IMR-90 (cell line): ENCODE results near the gene RPL27A. TPM values are rescaled to one million over a fixed set of nuclear protein-coding genes. Genes with fewer than 3 reads are reported as not detected.

Source experiments
- ATAC-seq: fragments of 200-7000 bp; cut with Tn5 transposase; 2 replicates; pipeline ENCODE4 v1.9.1; 2020; ENCODE audit warnings: low read depth, mild to moderate bottlenecking, moderate library complexity
- BruUV-seq: library from RNA; stranded (reverse); fragments of 400-500 nt; replicated peaks from 2 replicates; lab custom pipeline; 2021; lab: Mats Ljungman, UMichigan
- CTCF ChIA-PET: fragments of 300-600 bp; formaldehyde crosslinking; extraction: SDS; loops from one replicate; lab custom pipeline; 2021; ENCODE audit warnings: antibody characterized with exemption; lab: Yijun Ruan, JAX
- POLR2A ChIA-PET: fragments of 300-600 bp; sonication (Branson Sonifier 250); formaldehyde crosslinking; loops from one replicate; lab custom pipeline; 2022; ENCODE audit warnings: antibody characterized with exemption; ENCODE audit not compliant: unreplicated experiment; lab: Charles Lee
- DNase-seq: peaks from one replicate; pipeline ENCODE4 v3.0.0; 2013
- H2AFZ ChIP-seq: replicated peaks from 2 replicates; pipeline ENCODE3; 2013; ENCODE audit warnings: low read length, mild to moderate bottlenecking; ENCODE audit not compliant: poor library complexity
- H2AK5ac ChIP-seq: 2 replicates; pipeline ENCODE4 v1.6.1; 2013; ENCODE audit warnings: low read depth, low read length, inconsistent platforms
- H2AK9ac ChIP-seq: replicated peaks from 2 replicates; pipeline ENCODE3; 2013; ENCODE audit warnings: mild to moderate bottlenecking, low read depth, low read length, moderate library complexity; ENCODE audit not compliant: poor library complexity
- H2BK120ac ChIP-seq: 2 replicates; pipeline ENCODE4 v1.6.1; 2013; ENCODE audit warnings: low read depth, low read length, inconsistent platforms
- H2BK15ac ChIP-seq: 3 replicates; pipeline ENCODE4 v1.6.1; 2013; ENCODE audit warnings: low read depth, low read length, inconsistent platforms
- H2BK20ac ChIP-seq: 2 replicates; pipeline ENCODE4 v1.6.1; 2013; ENCODE audit warnings: low read depth, mild to moderate bottlenecking, inconsistent platforms, low read length, moderate library complexity
- H2BK5ac ChIP-seq: 2 replicates; pipeline ENCODE4 v1.6.1; 2013; ENCODE audit warnings: mild to moderate bottlenecking, low read depth, low read length, inconsistent platforms; ENCODE audit not compliant: poor library complexity, severe bottlenecking
- H3K14ac ChIP-seq: replicated peaks from 2 replicates; pipeline ENCODE4 v1.6.1; 2013; ENCODE audit warnings: low read depth, low read length, inconsistent platforms
- H3K18ac ChIP-seq: 2 replicates; pipeline ENCODE4 v1.6.1; 2013; ENCODE audit warnings: low read depth, low read length, control low read depth
- H3K23ac ChIP-seq: 2 replicates; pipeline ENCODE4 v1.6.1; 2013; ENCODE audit warnings: low read depth, low read length, inconsistent platforms
- H3K27ac ChIP-seq: 2 replicates; pipeline ENCODE4 v1.5.1; 2013; ENCODE audit warnings: mild to moderate bottlenecking, control low read depth, low read length; ENCODE audit not compliant: insufficient read depth
- H3K27me3 ChIP-seq: 2 replicates; pipeline ENCODE4 v1.6.1; 2013; ENCODE audit warnings: low read length; ENCODE audit not compliant: control insufficient read depth, insufficient read depth
- H3K36me3 ChIP-seq: 2 replicates; pipeline ENCODE4 v1.6.1; 2013; ENCODE audit warnings: low read length, mixed read lengths; ENCODE audit not compliant: control insufficient read depth, insufficient read depth
- H3K4ac ChIP-seq: 2 replicates; pipeline ENCODE4 v1.6.1; 2013; ENCODE audit warnings: low read depth, low read length, inconsistent platforms
- H3K4me1 ChIP-seq: 2 replicates; pipeline ENCODE4 v1.6.1; 2013; ENCODE audit warnings: low read length, mixed read lengths; ENCODE audit not compliant: control insufficient read depth, insufficient read depth
- H3K4me2 ChIP-seq: 2 replicates; pipeline ENCODE4 v1.6.1; 2013; ENCODE audit warnings: low read depth, mild to moderate bottlenecking, control low read depth, low read length, moderate library complexity
- H3K4me3 ChIP-seq: 2 replicates; pipeline ENCODE4 v1.5.1; 2013; ENCODE audit warnings: low read depth, mild to moderate bottlenecking, control low read depth, low read length, moderate library complexity; ENCODE audit not compliant: insufficient read depth
- H3K56ac ChIP-seq: 2 replicates; pipeline ENCODE4 v1.6.1; 2013; ENCODE audit warnings: low read length, inconsistent platforms; ENCODE audit not compliant: insufficient read depth; ENCODE audit errors: extremely low read depth
- H3K79me1 ChIP-seq, 2 experiments: 2 replicates each; pipeline ENCODE4 v1.6.1; 2013; ENCODE audit warnings: low read length in 2 of 2, inconsistent platforms in 1 of 2, low read depth in 1 of 2
- H3K9ac ChIP-seq: 2 replicates; pipeline ENCODE4 v1.6.1; 2013; ENCODE audit warnings: low read depth, low read length, control low read depth
- H3K9me1 ChIP-seq: 2 replicates; pipeline ENCODE4 v1.6.1; 2013; ENCODE audit warnings: low read length, inconsistent platforms; ENCODE audit not compliant: insufficient read depth
- H3K9me3 ChIP-seq: 2 replicates; pipeline ENCODE4 v1.6.1; 2013; ENCODE audit warnings: low read length; ENCODE audit not compliant: control insufficient read depth, insufficient read depth
- H4K20me1 ChIP-seq: 2 replicates; pipeline ENCODE4 v1.6.1; 2013; ENCODE audit warnings: low read length, inconsistent platforms; ENCODE audit not compliant: insufficient read depth
- H4K5ac ChIP-seq: 2 replicates; pipeline ENCODE4 v1.6.1; 2013; ENCODE audit warnings: mild to moderate bottlenecking, low read depth, low read length, control low read depth
- H4K8ac ChIP-seq, 2 experiments: 2 replicates each; pipeline ENCODE4 v1.6.1; 2013; ENCODE audit warnings: low read depth in 2 of 2, low read length in 2 of 2, control low read depth in 1 of 2, inconsistent platforms in 1 of 2
- H4K91ac ChIP-seq: 2 replicates; pipeline ENCODE4 v1.6.1; 2013; ENCODE audit warnings: low read depth, low read length, inconsistent platforms; ENCODE audit not compliant: insufficient read depth
- CHD1 ChIP-seq: IDR thresholded peaks from 2 replicates; pipeline ENCODE4 v1.6.1; 2012; ENCODE audit warnings: low read depth, low read length, improper control_type of control experiment
- CTCF ChIP-seq: conservative IDR thresholded peaks from 2 replicates; pipeline ENCODE4 v1.5.1; 2012; ENCODE audit warnings: mild to moderate bottlenecking, low read depth, low read length, improper control_type of control experiment
- FOS ChIP-seq: fragments of 150-350 bp; IDR thresholded peaks from 2 replicates; pipeline ENCODE4 v1.6.1; 2016; ENCODE audit warnings: low read depth, low read length
- MAFK ChIP-seq: IDR thresholded peaks from 2 replicates; pipeline ENCODE4 v1.6.1; 2012; ENCODE audit warnings: low read depth, low read length, improper control_type of control experiment
- MAZ ChIP-seq: IDR thresholded peaks from 2 replicates; pipeline ENCODE4 v1.6.1; 2012; ENCODE audit warnings: low read depth, mild to moderate bottlenecking, low read length, improper control_type of control experiment, moderate library complexity, borderline replicate concordance
- NFE2L2 ChIP-seq: fragments of 150-350 bp; IDR thresholded peaks from 2 replicates; pipeline ENCODE4 v1.6.1; 2016; ENCODE audit warnings: low read depth, mild to moderate bottlenecking, low read length
- RAD21 ChIP-seq: IDR thresholded peaks from 2 replicates; pipeline ENCODE4 v1.6.1; 2012; ENCODE audit warnings: low read length, improper control_type of control experiment
- RFX5 ChIP-seq: IDR thresholded peaks from 2 replicates; pipeline ENCODE4 v1.8.0; 2012; ENCODE audit warnings: low read depth, mild to moderate bottlenecking, low read length, moderate library complexity
- USF2 ChIP-seq: fragments of 150-350 bp; IDR thresholded peaks from 2 replicates; pipeline ENCODE4 v1.6.1; 2017; ENCODE audit warnings: mild to moderate bottlenecking, antibody characterized with exemption, low read length, low read depth
- WGBS, 2 experiments: methylation state at CpG; one replicate each; pipeline versions ENCODE4 v1.1.5 to v1.1.7; 2013; ENCODE audit warnings: missing lambda C conversion rate in 2 of 2; ENCODE audit not compliant: insufficient read length in 1 of 2; ENCODE audit errors: extremely low coverage in 2 of 2; 5-methylcytosine and 5-hydroxymethylcytosine counted together
- dilution Hi-C: fragments of 300-500 bp; cut with HindIII; formaldehyde crosslinking; loops from one replicate; pipeline ENCODE4 v1.14.3; 2018; ENCODE audit warnings: low sequenced_read_pairs; ENCODE audit not compliant: unreplicated experiment
- in situ Hi-C: fragments of 300-500 bp; cut with MboI; formaldehyde crosslinking; loops from 3 replicates; pipeline ENCODE4 v1.14.3; 2019; ENCODE audit warnings: low sequenced_read_pairs, inconsistent platforms, mixed read lengths
- intact Hi-C: fragments of 100-400 bp; cut with micrococcal nuclease; formaldehyde crosslinking; loops from 2 replicates; pipeline ENCODE4 v1.10.0; 2022
- polyA plus RNA-seq, 3 experiments: library from polyadenylated mRNA; depleted of rRNA; stranded (reverse); fragments of >200 nt; gene quantifications; 2 replicates each; pipeline ENCODE4 v1.2.3, GENCODE V29; 2012; ENCODE audit warnings: low replicate concordance in 1 of 3
- total RNA-seq: library from RNA; depleted of rRNA; stranded (reverse); fragments of >200 nt; gene quantifications from 2 replicates; pipeline ENCODE4 v1.2.3, GENCODE V29; 2012

The RPL27A gene
- total and polyA plus RNA-seq, 2 of the 4 experiments (the other 2 are of a cell fraction): 786 to 849 TPM

GRCh38 chr11:8640267-8640906, 42.2 kb upstream of the RPL27A start:
- Histone ChIP-seq H3K4me2 (no peak overlapping the region), H3K9me3 (no peaks in the 10 kb centered on the region; the same call in 1 of the 2 replicates), H2AK5ac (no peak overlapping the region), H3K9me1 (peaks cover 9% of the 10 kb centered on the region), H3K14ac (no peak overlapping the region), H2AFZ (no peak overlapping the region), H4K8ac (no peak overlapping the region), H2BK120ac (no peak overlapping the region), H2AK9ac (no peak overlapping the region), H3K4me1 (peaks cover 2% of the 10 kb centered on the region; the same call in 1 of the 2 replicates), H4K5ac (no peak overlapping the region), H3K27me3 (no peaks in the 10 kb centered on the region), H4K91ac (no peak overlapping the region), H3K36me3 (peaks cover 30% of the 10 kb centered on the region), H3K27ac (no peak overlapping the region), H3K4me3 (no peak overlapping the region), H3K4ac (no peak overlapping the region), H3K9ac (no peak overlapping the region), H2BK5ac (no peak overlapping the region), H2BK20ac (no peak overlapping the region), H3K18ac (no peak overlapping the region), H2BK15ac (no peak overlapping the region), H3K56ac (no peak overlapping the region), H3K79me1 (no peaks in the 10 kb centered on the region; a peak in 1 of 4 replicates), H3K23ac (no peak overlapping the region), H4K20me1 (no peaks in the 10 kb centered on the region)
- CTCF ChIA-PET: no interaction called here
- POLR2A ChIA-PET: no interaction called here
- no peak for ATAC-seq
- no peak for DNase-seq
- in situ Hi-C loops (no loop called here), intact Hi-C loops (no loop called here), dilution Hi-C loops (no loop called here)
- no CpG with 5 or more reads among the region's 5 CpGs for WGBS, 2 experiments
- no TSS peak for BruUV-seq
- TF ChIP-seq MAZ (no peak), USF2 (no peak), RAD21 (no peak), FOS (no peak), CTCF (no peak), RFX5 (no peak), MAFK (no peak), CHD1 (no peak), NFE2L2 (no peak)
